NCI-H146 (cell line): ENCODE results near the gene ADAMTS4.

ENCODE experiments used
- DNase-seq: peaks from one replicate; lab custom pipeline; 2025; lab: John Stamatoyannopoulos, UW

Gene ADAMTS4

DNA sequence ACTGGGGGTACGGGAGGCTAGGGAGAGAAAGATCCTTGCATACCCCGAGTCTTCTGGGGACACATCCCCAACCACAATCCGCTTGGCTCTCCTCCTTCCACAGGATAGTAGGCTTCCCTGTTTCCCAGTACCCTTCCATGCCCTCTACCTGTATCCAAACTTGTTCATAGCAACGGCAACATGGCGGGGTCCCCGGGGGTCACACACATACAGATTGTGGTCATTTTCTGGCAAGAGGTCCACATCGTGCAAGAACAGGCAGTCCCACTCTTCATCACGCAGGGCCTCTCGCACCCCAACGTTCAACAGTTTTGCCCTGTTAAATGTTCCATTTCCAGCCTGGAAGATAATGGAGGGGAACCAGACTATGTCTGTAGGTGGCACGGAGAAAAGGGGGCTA lies 25.1 kb downstream of the ADAMTS4 start:
- DNase-seq = no peak

GRCh38 chr1:161172776-161173376 lies 26.0 kb downstream of the ADAMTS4 start:
- no peak for DNase-seq

- DNase-seq = no peak
Measured at GRCh38 chr1:161172349-161172748, 26.5 kb downstream of the ADAMTS4 start.

GRCh38 chr1:161171696-161172095 lies 27.2 kb downstream of the ADAMTS4 start:
- no peak for DNase-seq

DNA sequence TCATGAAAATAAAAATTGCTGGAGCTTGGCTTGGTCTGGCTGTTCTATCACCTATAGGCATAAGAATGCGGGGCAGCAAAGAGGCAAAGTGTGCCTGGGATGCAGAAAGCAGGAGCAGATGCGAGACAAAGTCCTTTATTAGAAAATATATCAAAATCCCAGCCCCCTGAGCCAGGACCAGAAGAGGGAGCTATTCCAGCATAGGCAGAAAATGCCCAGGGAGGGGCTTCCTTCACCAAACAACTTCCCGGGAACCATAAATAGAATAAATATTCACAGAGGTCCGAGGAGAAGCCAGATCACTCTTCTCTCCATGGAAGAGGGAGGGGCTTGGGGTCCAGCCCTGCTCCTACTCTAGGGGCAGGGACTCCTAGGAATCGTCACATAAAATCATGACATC lies 27.7 kb downstream of the ADAMTS4 start:
- DNase-seq = no peak

GRCh38 chr1:161168906-161169305 lies 29.9 kb downstream of the ADAMTS4 start:
- no peak for DNase-seq

GRCh38 chr1:161166669-161167548 lies 31.9 kb downstream of the ADAMTS4 start:
- peak; percentile 52 for DNase-seq

DNA sequence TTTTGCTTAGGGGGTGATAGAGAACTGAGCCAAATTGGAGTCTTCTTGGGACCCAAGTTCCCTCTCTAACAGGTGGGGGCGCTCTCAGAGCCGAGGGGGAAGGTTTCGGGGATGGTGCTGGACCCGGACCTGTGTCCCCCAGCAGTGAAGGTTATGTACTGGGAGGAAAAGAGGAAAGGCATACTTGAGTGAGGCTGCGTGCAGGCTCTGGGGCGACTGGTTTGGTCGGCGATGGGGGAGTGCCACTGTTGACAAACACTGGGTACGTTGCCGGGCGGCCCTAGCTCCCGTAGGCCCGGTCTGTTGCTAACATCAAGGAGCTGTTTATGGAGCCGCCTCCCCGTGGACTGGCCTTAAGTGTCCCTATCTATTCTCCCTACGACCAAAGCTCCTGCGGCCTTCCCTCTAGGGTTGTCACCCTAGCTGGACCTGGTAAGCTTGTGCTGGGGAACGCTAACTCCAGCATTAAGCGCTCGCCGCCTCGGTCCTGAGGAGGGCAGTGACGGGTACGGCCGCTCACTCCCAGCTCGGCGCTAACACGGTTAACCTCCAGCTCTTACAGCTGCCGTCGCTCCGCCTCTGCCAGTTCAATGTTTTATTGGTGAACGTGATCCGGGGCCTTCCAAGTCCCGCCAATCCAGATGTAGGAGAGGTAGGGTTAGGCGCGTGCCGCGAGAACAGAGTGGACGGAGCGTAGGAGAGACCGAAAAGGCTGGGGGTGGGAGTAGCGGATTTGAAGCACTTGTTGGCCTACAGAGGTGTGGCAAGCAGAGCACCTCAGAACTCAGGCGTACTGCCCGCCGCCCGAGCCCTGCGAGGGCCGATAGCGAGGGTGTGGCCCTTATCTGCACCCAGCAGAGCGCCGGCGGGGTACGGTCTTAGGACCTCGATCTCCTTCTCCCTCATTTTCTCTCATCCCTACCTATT lies 32.8 kb downstream of the ADAMTS4 start, which contains the start of gene PPOX:
Gene PPOX (plus strand): TSS at position 685 of the 927 bp plus-strand sequence. CDS start 422 bp downstream, outside the sequence.
- DNase-seq = peak; percentile 97

- DNase-seq = no peak
Measured at GRCh38 chr1:161164901-161165610, 33.8 kb downstream of the ADAMTS4 start.

GRCh38 chr1:161163793-161164192 lies 35.1 kb downstream of the ADAMTS4 start:
- no peak for DNase-seq

DNA sequence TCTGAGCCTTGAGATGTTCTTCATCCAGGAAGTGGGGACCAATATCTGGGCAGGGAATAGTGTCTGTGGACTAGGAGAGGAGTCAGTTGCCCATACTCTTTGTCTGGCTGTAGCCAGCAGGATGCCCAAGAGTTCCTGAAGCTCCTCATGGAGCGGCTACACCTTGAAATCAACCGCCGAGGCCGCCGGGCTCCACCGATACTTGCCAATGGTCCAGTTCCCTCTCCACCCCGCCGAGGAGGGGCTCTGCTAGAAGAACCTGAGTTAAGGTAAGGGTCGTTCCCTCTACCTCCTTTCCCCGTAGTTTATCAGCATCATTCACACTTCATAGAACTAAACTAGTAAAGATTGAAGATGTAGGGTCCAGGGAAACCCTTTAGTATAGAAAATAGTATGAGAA lies 36.0 kb downstream of the ADAMTS4 start:
- DNase-seq = no peak

DNA sequence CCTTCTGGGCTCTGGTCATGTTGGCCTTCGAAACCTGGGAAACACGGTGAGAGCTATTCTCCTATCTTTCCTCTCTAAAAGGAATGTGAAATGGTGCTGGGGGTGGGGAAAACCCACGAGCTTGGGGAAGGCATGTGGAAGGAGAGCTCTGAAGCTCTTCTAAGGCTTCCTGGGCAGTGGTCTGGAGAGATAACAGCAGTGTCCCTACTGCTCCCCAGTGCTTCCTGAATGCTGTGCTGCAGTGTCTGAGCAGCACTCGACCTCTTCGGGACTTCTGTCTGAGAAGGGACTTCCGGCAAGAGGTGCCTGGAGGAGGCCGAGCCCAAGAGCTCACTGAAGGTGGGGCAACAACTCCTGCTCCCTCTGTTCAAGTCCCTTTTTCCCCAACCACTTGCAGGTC lies 36.8 kb downstream of the ADAMTS4 start:
- DNase-seq = no peak

DNA sequence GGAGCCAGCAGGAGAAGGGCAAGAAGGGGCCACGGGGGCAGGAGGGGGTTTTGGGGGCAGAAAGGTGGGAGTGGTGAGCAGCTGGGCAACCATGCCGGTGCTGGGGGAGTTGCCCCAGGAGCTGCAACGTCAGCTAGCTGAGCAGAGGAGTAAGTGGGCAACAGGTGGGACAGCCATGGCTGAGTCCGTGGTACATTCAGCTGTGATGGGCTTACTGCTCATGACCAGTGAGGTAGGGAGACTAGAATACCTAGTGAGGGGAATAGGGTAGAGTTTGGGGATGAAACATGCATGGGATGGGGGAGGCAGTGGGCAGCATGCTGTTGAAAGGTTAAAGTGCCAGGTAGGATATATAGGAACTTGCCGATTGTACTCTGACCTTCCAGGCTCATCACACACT lies 37.2 kb downstream of the ADAMTS4 start:
- DNase-seq = no peak

DNA sequence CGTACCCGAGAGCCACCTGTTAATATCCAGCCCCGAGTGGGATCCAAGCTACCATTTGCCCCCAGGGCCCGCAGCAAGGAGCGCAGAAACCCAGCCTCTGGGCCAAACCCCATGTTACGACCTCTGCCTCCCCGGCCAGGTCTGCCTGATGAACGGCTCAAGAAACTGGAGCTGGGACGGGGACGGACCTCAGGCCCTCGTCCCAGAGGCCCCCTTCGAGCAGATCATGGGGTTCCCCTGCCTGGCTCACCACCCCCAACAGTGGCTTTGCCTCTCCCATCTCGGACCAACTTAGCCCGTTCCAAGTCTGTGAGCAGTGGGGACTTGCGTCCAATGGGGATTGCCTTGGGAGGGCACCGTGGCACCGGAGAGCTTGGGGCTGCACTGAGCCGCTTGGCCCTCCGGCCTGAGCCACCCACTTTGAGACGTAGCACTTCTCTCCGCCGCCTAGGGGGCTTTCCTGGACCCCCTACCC lies 38.1 kb downstream of the ADAMTS4 start:
- no peak for DNase-seq

DNA sequence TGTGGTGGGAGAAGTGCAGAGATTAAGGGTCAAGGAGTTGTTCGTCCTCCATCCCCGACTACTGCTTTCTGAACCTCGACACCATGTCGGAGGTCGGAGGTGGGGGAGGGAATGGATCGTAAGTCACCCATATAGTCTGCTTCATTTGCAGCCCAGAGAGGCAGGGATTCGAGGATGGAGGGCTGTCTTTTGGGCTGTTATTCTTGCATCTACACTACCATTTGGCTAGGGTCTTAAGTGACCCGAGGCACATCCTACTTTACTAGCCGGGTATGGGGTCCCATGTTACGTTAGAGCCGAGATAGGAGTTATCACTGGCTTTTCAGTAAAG lies 39.0 kb downstream of the ADAMTS4 start:
- no peak for DNase-seq

DNA sequence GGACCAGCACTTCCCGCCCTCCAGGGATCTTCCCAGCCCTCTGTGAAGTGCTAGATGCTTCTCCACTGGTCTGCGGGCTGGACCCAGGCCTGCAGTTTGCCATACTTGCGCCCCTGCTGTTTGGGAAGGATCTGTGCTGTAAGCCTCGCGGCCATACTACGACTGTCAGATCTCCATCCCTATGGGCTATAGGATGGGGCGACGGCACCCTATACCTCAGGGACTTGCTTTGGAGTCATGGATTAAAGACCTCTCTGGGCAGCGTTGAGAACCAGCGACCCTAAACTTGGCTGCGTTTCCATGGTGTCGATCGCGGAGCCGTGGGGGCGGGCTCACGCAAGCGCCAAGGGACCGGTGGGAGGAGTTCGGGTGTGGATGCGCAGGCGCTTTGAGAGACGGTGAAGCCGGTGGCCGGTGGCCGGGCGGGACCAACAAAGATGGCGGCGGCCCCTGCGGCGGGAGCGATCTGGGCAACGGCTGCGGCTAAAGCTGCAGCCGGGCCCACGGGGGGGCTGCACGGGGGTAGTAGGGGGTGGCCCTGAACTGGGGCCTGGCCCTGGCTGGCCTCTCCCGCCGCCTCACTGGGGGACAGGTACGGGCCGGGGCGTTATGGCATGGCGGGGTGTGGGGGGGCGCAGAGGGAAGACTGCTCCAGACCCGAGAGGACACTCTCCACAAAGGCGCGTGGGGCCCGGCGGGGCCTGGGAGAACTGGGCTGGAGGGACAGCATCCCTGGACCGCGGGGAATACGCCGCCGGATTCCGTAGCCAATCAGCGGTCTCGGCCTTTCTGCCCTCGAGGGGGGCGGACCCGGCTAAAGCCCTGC lies 39.6 kb downstream of the ADAMTS4 start, which contains the start of gene USP21:
Gene USP21 (plus strand): TSS at position 414 of the 826 bp plus-strand sequence. CDS start 1,141 bp downstream, outside the sequence.
- DNase-seq = peak; percentile 92

DNA sequence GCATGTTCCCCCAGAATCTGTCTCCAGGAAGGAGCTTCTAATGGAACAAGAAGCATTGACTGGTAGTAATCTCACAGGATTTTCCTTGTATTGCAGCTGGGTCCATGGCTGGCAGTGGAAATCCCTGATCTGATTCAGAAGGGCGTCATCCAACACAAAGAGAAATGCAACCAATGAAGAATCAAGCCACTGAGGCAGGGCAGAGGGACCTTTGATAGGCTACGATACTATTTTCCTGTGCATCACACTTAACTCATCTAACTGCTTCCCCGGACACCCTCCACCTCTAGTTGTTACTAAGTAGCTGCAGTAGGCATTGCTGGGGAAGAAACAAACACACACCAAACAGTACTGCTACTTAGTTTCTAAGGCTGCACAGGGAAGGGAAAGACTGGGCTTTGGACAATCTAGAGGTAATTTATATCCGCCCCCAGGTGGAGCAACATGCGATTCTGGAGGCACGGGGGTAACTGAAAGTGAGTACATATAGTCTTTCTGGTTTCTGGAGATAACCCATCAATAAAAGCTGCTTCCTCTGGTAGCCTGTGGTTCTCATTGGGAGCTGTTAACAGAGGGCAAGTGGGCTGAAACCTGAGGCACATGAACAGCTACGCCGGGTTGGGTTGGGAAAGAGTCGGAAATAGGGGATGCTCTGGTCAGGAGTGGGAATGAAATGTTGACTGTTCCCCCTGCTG lies 40.4 kb downstream of the ADAMTS4 start:
- DNase-seq = no peak

DNA sequence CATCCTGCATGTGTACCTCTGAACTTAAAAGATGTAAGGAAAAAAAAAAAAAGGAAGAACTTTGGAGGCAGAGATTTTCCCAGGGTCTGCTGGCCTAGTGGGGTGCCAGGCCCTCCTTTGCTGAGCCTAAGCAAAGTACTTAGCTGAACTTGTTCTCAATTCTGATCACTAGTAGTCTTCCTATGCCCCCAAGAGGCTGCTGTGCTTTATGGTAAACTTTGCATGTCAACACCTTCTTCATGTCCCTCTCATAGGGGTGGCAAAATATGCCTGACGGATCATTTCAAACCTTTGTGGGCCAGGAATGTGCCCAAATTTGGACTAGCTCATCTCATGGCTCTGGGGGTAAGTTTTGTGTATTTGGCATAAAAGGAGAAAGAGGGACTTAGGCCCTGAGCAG lies 41.0 kb downstream of the ADAMTS4 start:
- DNase-seq = no peak

- peak; percentile 90 for DNase-seq
Measured at GRCh38 chr1:161153682-161154337, 45.0 kb downstream of the ADAMTS4 start, which contains the start of gene UFC1. UFC1 (plus strand) TSS chr1:161153978; CDS start chr1:161153998, 20 bp downstream.
